Mesenteric fat pad (tissue), 1 donor: ENCODE data around the gene ZNF646. TPM values are rescaled to one million over a fixed set of nuclear protein-coding genes. Genes with fewer than 3 reads are reported as not detected.

Experiments used
- DNase-seq: peaks from one replicate; pipeline ENCODE4 v3.0.0-alpha.2; 2020; ENCODE audit warnings: low spot score
- total RNA-seq: library from RNA; stranded (reverse); fragmentation: NEBNext Ultra II Directional; extraction: Animal tissue kit (Norgen Biotek cat#: 25700); gene quantifications from one replicate; pipeline ENCODE4 v1.2.1, GENCODE V29; 2021
- donor health status: DM: yes; HTN: yes; CAD: no.

The ZNF646 gene
- total RNA-seq, 1 donor from 2014 or later = 11.9 TPM

DNA sequence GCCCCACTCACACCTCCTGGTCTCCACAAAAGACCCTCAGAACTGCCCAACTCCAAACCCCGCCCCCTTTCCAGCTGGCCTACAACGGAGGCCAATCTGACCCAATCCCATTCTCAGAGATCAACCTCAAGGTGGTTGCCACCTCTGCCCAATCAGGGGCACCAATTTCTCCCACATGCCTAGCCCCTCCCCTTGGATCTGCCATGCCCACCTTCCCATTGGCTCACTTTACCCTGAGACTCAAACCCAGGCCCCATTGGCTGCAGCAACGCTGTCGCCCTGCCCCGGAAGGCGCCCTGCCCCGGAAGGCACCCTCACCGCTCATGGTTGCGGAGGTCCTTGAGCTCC, 10.8 kb upstream of the ZNF646 start:
- DNase-seq = no peak

DNA sequence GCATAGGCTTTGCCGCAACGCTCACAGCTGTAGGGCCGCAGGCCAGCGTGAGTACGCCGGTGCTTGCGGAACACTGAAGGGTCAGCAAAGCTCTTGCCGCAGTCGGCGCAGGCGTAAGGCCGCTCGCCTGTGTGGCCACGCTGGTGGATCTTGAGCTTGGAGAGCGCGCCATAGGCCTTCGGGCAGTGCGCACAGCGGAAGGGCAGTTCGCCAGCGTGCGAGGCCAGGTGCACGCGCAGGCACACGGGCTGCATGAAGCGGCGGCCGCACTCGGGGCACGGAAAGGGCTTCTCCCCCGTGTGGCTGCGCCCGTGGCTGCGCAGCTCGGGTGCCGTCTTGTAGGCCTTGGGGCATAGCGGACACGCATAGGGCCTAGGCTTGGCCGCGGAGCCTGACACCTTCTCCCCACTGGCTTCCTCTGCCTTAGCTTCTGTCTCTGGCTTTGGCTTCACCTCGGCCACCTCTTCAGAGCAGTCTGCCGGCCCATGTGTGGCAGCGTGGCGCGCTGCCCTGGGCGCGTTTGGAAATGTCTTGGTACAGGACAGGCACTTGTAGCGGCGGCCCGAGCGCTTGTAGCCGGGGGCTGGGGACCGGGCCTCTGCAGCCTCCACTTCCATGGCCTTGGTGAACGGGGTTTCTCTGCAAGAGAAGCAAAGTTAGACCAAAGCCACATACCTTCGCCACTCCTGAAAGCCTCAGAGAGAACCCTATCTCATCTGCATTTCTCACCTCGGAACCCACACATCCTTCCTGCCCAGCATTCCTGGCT, 10.2 kb upstream of the ZNF646 start:
- no peak for DNase-seq

DNA sequence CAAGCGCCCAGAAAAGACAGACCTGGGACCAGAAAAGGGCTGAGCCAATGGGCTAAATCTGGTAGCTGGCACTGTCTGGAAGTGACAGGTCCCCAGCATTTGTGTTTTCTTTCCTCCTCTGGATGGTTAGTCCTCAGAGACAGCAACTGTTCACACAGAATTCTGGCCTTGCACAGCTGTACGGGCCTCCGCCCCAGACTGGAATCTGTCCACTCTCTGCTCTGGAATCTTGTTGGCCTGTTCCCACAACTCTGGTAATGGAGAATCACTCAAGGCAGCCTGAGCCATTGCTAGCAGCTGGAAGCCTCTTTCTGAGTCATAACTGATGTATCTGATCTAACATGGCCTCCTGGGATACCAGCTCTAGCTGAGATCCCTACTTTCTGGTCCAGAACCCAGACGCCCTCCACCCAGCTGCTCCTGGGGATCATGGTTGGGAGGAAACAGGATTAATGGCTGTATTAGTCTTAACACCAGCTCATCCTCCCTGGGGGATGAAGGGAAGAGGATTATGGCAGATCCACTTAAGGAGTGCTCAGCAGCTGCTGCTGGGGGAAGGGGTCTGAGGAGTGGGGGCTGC, 9.2 kb upstream of the ZNF646 start:
- no peak for DNase-seq

DNA sequence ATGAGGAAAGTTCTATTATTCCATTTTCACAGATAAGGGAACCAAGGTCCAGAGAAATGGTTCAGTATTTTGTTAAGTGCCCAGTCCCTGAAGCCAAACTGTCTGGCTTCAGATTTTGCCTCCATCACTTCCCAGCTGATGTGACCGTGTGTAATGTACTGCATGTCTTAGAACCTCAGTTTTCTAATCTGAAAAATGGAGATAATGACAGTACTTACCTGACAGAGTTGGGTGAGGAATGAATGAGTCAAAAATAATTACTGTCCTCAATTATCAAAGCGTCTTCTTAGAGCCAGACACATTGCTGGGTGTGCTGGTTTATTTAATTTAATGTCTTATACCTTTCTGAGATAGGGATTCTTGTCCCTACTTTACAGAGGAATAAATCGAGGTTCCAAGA, 6.9 kb upstream of the ZNF646 start:
- no peak for DNase-seq

DNA sequence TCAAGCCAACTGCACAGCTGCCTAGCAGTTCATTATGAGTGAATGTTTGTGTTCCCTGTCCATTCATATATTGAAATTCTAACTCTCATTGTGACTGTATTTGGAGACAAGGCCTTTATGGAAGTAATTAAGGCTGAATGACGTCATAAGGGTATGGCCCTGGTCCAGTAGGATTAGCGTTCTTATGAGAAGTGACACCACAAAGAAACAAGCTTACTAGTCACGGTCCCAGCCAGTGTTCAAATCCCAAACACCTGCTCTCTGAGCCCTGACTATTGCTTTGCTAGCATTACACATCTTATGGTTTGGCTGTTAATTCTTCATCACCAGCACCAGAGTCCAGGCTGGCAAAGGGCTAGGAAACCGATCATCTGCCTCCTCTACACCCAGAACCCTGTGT, 2.4 kb upstream of the ZNF646 start:
- DNase-seq = no peak

DNA sequence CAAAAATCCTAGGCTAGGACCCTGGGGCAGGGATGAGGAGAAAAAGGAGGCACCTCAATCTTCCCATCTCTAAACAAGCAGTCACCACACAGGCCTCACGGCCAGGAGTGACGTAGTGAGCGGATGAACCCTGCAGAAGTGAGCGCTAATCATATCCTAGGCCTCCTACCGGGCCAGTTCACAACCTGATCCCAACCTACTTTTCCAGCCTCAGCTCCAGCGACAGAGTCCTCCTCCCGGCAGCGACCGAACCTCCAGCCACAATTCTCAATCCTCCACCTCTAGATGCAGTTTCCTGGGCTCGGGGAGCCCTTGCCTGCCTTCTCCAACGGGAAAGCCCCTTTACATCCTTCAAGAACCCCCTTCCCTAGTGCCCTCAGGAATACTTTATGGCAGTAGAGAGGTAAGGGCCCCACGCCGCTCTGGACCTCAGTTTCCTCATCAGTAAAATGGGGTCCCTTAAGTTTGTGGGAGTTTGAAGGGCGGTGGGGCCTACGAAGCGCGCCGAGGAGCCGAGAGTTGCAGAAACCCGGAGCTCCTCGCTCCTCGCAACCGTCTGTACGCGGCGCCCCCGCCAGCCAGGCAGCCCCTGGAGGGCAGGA, 1.6 kb upstream of the ZNF646 start:
- no peak for DNase-seq

DNA sequence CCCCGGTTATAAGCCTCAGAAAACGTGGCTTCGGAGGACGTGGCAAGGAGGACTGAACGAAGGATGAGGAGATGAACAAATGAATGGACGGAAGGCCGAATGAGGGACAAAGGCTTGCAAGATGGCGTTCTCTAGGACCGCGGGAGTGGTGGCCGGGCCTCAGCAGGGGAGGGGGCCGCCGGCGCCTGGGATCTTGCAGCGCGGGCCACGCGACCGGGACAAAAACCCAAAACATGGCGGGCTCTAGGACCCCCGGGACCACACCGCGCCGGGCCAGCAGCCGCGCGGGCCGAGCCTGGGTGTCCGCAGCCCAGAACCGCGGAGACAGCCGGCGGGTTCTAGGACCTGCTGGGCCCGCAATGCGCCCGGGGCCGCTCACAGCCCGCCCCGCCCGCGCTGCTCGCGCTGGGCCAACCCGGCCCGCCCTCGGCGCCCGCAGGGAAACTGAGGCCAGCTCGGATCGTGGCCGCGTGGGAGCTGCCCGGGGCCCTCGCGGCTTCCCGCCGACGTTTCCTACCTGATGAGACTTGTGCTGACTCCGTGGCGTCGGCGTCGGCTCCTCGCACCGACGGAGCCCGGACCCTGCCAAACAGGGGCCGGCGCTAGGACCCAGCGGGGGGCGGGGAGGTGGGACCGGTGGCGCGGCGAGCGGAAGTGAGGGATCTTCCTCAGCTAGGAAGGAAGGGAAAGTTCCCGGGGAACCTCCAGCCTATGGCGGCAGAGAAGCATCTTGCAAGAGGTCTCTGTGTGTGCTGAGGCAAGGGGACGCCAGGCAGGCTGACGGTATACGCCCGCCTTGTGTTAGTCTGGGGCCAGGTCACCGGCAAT, 866 bp upstream of the ZNF646 start:
- peak; percentile 96 for DNase-seq

DNA sequence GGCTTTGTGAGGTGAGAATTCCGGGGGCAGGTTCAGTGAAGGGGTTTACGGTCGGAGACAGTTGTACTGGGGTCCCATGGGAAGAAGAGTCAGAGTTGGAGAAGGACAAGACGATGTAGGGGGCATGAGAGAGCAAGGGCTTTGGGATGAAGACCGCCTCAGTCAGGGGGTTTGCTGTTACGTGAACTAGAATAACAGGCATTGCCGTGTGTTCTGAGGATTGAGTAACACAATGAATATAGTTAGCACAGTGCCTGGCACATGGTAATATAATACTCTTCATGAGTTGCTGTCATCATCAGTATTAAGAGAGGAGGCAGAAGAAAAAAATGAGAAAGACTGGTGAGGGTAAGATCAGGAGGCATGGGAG, 577 bp downstream of the ZNF646 start:
- no peak for DNase-seq

DNA sequence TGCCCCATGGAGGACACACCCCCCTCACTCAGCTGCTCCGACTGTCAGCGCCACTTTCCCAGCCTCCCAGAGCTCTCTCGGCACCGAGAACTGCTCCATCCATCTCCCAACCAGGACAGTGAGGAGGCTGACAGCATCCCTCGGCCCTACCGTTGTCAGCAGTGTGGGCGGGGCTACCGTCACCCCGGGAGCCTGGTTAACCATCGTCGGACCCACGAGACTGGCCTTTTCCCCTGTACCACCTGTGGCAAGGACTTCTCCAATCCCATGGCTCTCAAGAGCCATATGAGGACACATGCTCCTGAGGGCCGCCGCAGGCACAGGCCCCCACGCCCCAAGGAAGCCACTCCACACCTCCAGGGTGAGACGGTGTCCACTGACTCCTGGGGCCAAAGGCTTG, 2.1 kb downstream of the ZNF646 start:
- DNase-seq = no peak

DNA sequence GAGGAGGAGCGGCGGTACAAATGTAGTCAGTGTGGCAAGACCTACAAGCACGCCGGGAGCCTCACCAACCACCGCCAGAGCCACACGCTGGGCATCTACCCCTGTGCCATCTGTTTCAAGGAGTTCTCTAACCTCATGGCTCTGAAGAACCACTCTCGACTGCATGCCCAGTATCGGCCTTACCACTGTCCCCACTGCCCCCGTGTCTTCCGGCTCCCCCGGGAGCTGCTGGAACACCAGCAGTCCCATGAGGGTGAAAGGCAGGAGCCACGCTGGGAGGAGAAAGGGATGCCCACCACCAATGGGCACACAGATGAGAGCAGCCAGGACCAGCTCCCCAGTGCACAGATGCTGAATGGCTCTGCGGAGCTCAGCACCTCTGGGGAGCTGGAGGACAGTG, 2.8 kb downstream of the ZNF646 start:
- no peak for DNase-seq

DNA sequence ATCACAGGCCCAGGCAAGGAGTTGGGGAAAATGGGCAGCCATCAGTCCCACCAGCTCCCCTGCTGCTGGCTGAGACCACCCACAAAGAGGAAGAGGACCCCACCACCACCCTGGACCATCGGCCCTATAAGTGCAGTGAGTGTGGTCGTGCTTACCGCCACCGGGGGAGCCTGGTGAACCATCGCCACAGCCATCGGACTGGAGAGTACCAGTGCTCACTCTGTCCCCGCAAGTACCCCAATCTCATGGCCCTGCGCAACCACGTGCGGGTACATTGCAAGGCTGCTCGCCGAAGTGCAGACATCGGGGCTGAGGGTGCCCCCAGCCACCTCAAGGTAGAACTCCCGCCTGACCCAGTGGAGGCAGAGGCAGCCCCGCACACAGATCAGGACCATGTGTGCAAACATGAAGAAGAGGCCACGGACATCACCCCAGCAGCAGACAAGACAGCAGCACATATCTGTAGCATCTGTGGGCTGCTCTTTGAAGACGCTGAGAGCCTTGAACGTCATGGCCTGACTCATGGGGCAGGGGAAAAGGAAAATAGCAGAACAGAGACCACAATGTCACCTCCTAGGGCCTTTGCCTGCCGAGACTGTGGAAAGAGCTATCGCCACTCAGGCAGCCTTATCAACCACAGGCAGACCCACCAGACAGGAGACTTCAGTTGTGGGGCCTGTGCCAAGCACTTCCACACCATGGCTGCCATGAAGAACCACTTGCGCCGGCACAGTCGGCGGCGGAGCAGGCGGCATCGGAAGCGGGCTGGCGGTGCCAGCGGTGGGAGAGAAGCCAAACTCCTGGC, 3.6 kb downstream of the ZNF646 start:
- no peak for DNase-seq

DNA sequence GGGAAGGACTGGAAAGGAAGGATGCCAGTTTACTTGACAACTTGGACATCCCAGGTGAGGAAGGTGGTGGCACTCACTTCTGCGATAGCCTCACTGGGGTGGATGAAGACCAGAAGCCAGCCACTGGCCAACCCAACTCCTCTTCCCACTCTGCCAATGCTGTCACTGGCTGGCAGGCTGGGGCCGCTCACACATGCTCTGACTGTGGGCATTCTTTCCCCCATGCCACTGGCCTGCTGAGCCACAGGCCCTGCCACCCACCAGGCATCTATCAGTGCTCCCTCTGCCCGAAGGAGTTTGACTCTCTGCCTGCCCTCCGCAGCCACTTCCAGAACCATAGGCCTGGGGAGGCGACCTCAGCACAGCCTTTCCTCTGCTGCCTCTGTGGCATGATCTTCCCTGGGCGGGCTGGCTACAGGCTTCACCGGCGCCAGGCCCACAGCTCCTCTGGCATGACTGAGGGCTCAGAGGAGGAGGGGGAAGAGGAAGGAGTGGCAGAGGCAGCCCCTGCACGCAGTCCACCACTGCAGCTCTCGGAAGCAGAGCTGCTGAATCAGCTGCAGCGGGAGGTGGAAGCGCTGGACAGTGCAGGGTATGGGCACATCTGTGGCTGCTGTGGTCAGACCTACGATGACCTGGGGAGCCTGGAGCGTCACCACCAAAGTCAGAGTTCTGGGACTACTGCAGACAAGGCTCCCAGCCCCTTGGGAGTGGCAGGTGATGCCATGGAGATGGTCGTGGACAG, 4.5 kb downstream of the ZNF646 start:
- DNase-seq = no peak

DNA sequence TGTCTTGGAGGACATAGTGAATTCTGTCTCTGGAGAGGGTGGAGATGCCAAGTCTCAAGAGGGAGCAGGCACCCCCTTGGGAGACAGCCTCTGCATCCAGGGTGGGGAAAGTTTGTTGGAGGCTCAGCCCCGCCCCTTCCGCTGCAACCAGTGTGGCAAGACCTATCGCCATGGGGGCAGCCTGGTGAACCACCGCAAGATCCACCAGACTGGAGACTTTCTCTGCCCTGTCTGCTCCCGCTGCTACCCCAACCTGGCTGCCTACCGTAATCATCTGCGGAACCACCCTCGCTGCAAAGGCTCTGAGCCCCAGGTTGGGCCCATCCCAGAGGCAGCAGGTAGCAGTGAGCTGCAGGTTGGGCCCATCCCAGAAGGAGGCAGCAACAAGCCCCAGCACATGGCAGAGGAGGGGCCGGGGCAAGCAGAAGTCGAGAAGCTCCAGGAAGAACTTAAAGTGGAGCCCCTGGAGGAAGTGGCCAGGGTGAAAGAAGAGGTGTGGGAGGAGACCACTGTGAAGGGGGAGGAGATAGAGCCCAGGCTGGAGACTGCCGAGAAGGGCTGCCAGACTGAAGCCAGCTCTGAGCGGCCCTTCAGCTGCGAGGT, 5.2 kb downstream of the ZNF646 start:
- no peak for DNase-seq

DNA sequence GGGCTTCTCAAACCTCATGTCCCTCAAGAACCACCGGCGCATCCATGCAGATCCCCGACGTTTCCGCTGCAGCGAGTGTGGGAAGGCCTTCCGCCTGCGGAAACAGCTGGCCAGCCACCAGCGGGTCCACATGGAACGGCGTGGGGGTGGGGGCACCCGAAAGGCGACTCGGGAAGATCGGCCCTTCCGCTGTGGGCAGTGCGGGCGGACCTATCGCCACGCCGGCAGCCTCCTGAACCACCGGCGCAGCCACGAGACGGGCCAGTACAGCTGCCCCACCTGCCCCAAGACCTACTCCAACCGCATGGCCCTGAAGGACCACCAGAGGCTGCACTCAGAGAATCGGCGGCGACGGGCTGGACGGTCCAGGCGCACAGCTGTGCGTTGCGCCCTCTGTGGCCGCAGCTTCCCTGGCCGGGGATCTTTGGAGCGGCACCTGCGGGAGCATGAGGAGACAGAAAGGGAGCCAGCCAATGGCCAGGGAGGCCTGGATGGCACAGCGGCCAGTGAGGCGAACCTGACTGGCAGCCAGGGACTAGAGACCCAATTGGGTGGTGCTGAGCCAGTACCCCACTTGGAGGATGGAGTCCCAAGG, 5.9 kb downstream of the ZNF646 start:
- DNase-seq = no peak

DNA sequence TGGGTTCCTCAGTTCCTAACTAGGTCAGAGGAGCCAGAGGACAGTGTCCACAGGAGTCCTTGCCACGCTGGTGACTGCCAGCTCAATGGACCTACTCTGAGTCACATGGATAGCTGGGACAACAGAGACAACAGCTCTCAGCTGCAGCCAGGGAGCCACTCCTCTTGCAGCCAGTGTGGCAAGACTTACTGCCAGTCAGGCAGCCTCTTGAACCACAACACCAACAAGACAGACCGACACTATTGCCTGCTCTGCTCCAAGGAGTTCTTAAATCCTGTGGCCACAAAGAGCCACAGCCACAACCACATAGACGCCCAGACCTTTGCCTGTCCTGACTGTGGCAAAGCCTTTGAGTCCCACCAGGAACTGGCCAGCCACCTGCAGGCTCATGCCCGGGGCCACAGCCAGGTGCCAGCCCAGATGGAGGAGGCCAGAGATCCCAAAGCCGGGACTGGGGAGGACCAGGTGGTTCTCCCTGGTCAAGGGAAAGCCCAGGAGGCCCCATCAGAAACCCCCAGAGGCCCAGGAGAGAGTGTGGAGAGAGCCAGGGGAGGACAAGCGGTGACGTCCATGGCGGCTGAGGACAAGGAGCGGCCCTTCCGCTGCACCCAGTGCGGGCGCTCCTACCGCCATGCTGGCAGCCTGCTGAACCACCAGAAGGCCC, 6.7 kb downstream of the ZNF646 start:
- no peak for DNase-seq

DNA sequence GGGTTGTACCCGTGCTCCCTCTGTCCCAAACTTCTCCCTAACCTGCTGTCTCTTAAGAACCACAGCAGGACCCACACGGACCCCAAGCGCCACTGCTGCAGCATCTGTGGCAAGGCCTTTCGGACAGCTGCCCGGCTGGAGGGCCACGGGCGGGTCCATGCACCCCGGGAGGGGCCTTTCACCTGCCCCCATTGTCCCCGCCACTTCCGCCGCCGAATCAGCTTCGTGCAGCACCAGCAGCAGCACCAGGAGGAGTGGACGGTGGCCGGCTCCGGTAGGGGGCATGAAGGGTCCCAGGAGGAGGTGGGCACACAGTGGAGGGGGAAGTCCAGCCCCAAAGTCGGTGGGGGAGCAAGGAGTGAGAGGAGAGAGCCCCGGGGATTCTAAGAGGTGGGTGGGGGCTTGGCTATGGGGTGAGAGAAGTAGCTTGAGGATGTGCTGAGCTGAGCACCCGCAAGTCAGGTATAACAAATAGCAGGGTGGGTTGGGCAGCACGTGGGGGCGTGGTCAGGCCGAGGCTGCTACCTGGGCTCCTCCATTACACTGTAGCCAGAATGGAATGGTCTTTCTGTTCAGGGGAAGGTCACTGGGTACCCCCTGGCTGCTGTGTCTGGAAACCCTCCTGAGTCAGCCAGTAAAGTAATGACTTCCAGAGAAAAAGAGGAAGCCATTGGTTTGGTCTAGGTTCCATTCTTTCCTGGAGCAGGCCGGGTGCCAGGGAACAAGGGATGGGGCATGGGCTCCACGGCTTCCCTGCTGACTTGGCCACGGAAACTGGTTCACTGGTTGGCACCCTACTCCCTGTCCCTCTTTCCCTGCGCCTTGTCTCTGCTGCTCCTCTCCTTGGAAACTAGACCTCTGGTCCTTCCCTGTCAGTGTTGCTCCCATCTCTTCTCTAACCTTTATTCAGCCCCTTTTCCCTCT, 7.5 kb downstream of the ZNF646 start:
- DNase-seq = no peak

DNA sequence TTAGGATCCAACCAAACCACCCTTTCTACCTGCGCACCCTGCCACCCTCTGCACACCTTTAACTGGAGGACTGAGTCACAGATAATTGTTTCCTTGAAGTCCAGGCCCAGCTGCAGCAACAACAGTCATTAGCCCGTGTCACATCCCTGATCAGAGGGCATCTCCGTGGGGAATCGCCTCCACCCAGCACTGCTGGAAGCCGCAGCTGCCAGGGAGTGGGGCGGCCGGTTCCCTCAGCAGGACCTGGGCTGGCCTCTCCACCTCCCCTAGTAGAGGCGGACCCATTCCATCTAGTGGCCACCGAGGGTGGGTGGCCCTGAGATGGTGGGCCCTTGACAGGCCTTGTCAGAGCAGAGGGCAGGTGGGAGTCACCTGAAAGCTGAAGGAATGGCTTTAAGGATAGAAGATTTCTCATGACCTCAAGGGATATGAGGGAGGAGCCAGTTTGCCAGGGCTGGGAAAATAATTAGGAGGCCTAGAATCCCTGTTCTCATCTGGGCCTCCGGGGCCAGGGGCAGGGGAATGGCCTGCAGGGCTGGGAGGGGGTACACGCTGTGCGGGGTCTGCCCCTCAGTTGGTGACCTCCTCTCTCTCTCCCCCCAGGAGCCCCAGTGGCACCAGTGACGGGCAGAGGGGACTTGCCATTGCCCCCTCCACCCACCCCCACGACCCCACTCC, 8.3 kb downstream of the ZNF646 start:
- no peak for DNase-seq

DNA sequence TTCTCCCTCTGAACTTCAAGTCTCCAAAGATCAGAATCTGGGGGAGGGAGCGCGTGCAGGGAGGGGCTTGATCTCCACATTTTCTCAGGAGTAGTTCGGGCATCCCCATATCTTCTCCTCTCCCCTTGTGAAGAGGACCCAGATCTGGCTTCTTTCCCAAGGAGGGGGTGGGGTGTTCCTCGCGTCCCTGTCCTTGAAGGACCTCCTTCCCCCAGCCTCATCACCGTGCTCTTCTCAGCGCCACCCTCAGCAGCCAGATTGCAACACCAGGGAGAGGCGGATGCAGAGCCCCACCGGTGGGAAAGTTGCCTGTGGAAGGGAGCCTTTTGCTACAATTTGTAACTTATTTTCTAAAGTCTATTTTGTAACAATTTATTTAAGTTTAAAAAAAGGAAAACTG, 8.9 kb downstream of the ZNF646 start:
- no peak for DNase-seq
